SK-N-MC (cell line): Measurements from ENCODE around the gene AOPEP.

Experiments
- DNase-seq: peaks from one replicate; pipeline ENCODE4 v3.0.0-alpha.2; 2011; ENCODE audit warnings: low read depth, low spot score
- H3K27ac ChIP-seq: fragments of 200-600 bp; sonication (generic); 2 replicates; pipeline ENCODE4 v1.5.1; 2016; ENCODE audit warnings: mixed run types
- H3K36me3 ChIP-seq: fragments of 200-600 bp; sonication (generic); 2 replicates; pipeline ENCODE4 v1.6.1; 2017; ENCODE audit warnings: antibody characterized with exemption, low read length, mixed read lengths; ENCODE audit not compliant: insufficient read depth
- H3K4me3 ChIP-seq: fragments of 200-600 bp; sonication (generic); 2 replicates; pipeline ENCODE4 v1.5.1; 2016
- H3K9ac ChIP-seq: fragments of 200-600 bp; sonication (generic); 2 replicates; pipeline ENCODE4 v1.8.0; 2017; ENCODE audit warnings: mixed run types, mixed read lengths; ENCODE audit not compliant: insufficient read length
- H3K9me3 ChIP-seq: fragments of 200-600 bp; sonication (generic); 2 replicates; pipeline ENCODE4 v1.6.1; 2017; ENCODE audit warnings: low read depth, mild to moderate bottlenecking, antibody characterized with exemption, low read length, moderate library complexity, mixed read lengths
- EZH2 ChIP-seq: fragments of 200-600 bp; sonication (generic); IDR thresholded peaks from one replicate; pipeline ENCODE4 v1.6.1; 2017; ENCODE audit warnings: antibody characterized with exemption
- FOXP2 ChIP-seq: optimal IDR thresholded peaks from 2 replicates; pipeline ENCODE3; 2011; ENCODE audit warnings: mild to moderate bottlenecking, moderate library complexity; ENCODE audit not compliant: insufficient read depth; ENCODE audit errors: extremely low read length, control extremely low read depth
- POLR2AphosphoS5 ChIP-seq: IDR thresholded peaks from 2 replicates; pipeline ENCODE4 v1.6.1; 2012; ENCODE audit warnings: mild to moderate bottlenecking, low read depth, low read length, borderline replicate concordance

AOPEP gene

GRCh38 chr9:95115104-95115503 lies 388.6 kb downstream of the AOPEP start:
- no peak for DNase-seq
- Histone ChIP-seq H3K9me3 (no peaks in the 10 kb centered on the region), H3K4me3 (no peak overlapping the region), H3K9ac (no peak overlapping the region), H3K36me3 (no peaks in the 10 kb centered on the region; the same call in 1 of the 2 replicates), H3K27ac (no peak overlapping the region)
- TF ChIP-seq EZH2 = no peak
- TF ChIP-seq FOXP2 = no peak
- TF ChIP-seq POLR2AphosphoS5 = no peak

DNA sequence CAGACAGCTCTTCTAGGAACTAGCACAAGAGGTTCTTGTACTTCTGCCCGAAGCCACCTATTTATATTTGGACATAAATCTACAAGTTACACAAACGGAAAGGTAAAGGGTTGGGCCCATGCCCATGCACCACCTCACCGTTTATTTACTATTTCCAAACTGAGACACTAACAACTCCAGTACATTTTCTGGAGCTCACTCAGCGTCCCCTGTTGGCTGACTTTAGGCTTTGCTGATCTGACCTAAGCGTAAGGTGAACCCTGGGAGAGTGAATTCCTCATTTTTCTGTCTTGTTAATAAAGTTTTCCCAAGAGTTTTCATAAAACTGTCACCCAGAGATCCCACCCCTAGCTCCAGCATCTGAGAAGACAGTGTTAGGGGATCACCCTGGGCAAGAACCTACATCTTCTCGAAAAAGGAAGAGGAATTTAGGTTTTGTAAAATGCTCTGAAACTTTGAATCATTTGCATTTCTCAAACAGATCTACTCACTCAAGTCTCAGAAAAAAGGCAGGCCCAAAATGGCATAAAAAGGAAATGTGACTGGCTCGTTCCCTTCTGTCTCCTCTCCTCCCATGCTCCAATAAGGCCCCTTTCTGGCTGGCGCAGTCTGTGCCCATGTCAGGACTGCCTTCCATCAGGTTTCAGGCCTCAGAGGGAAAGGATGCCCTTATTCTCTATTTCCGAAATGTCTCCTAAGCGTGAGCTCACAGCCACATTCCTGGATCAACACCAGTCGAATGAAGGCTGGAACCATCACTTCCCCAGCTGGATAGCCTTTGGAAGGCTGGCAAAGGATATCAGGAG lies 389.7 kb downstream of the AOPEP start:
- TF ChIP-seq POLR2AphosphoS5 (no peak), EZH2 (no peak), FOXP2 (no peak)
- Histone ChIP-seq H3K36me3 (no peaks in the 10 kb centered on the region; the same call in 1 of the 2 replicates), H3K9ac (no peak overlapping the region), H3K27ac (no peak overlapping the region), H3K4me3 (no peak overlapping the region), H3K9me3 (no peaks in the 10 kb centered on the region)
- DNase-seq = no peak

- no peak for DNase-seq
- H3K27ac ChIP-seq = no peak overlapping the region
- no peak overlapping the region for H3K9ac ChIP-seq
These were observed 390.3 kb downstream of the AOPEP start for GRCh38 chr9:95116808-95117204.

DNA sequence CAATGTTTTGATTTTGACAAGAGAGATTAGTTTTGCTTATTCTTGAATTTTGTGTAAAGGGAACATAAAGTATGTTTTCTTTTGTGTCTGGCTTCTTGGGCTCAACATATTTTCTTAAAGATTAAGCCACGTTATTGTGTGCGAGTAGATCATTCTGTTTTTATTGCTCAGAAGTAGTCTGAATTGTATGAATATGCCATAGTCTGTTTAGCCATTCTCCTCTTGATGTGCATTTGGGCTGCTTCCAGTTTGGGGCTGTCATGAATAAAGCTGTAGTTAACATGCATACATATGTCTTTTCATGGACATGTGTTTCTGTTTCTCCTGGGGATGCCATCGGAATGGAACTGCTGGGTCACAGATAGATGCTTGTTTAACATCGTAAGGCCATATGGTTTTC lies 392.1 kb downstream of the AOPEP start:
- Histone ChIP-seq H3K4me3 (no peak overlapping the region), H3K9ac (no peak overlapping the region), H3K36me3 (no peaks in the 10 kb centered on the region), H3K27ac (no peak overlapping the region), H3K9me3 (no peaks in the 10 kb centered on the region)
- no peak for DNase-seq
- TF ChIP-seq POLR2AphosphoS5 (no peak), EZH2 (no peak), FOXP2 (no peak)

More at GRCh38 chr9:95116808-95117204, 390.3 kb downstream of the AOPEP start:
- no peak overlapping the region for H3K4me3 ChIP-seq
- H3K36me3 ChIP-seq = no peaks in the 10 kb centered on the region; the same call in 1 of the 2 replicates
- no peaks in the 10 kb centered on the region for H3K9me3 ChIP-seq
- TF ChIP-seq POLR2AphosphoS5 = no peak
- TF ChIP-seq EZH2 = no peak
- no peak for TF ChIP-seq FOXP2

- no peak overlapping the region for H3K27ac ChIP-seq
- no peak for TF ChIP-seq EZH2
- TF ChIP-seq FOXP2 = no peak
- no peak for TF ChIP-seq POLR2AphosphoS5
- H3K9me3 ChIP-seq = no peaks in the 10 kb centered on the region
- H3K4me3 ChIP-seq = no peak overlapping the region
- no peak for DNase-seq
- H3K36me3 ChIP-seq = no peaks in the 10 kb centered on the region
- H3K9ac ChIP-seq = no peak overlapping the region
These were observed 394.4 kb downstream of the AOPEP start for GRCh38 chr9:95120781-95121370.

DNA sequence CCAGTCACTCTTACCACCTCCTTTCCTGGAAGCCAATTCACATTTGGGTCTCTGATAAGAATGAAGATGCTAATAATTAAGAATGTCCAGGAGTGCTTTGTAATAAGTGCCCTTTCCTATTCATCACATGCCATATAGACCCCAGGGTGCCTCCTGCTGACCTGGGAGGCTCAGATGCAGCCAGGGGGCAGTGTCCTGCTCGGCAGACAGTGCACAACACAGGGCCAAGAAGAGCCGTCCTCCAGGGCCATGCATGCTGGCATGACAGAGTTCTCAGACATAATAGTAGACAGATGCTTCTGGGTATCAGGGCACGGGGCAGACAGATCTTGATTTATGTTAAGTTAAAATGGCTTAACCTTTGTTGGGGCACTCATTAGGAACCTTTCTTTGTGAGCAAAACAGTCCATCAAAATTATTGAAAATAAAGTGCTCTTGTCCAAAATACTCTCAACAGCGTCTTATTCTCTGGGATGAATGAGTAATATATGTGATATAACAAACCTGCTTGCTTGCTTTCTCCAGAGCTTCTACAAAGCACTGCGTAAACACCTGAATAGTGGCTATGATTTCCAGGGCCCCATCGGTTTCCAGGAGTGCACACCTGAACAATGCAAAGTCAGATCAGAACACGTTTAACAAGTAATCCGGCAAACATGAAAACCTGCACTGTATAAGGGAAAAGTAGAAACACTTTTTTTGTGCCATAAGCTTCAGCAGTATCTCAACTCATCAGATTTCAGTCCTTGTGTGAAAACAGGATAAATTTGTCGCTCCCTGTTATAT lies 398.3 kb downstream of the AOPEP start:
- H3K36me3 ChIP-seq = no peaks in the 10 kb centered on the region
- H3K9me3 ChIP-seq = no peaks in the 10 kb centered on the region
- no peak overlapping the region for H3K9ac ChIP-seq
- no peak for DNase-seq
- H3K27ac ChIP-seq = no peak overlapping the region
- H3K4me3 ChIP-seq = no peak overlapping the region
- no peak for TF ChIP-seq FOXP2
- no peak for TF ChIP-seq POLR2AphosphoS5
- TF ChIP-seq EZH2 = no peak

DNA sequence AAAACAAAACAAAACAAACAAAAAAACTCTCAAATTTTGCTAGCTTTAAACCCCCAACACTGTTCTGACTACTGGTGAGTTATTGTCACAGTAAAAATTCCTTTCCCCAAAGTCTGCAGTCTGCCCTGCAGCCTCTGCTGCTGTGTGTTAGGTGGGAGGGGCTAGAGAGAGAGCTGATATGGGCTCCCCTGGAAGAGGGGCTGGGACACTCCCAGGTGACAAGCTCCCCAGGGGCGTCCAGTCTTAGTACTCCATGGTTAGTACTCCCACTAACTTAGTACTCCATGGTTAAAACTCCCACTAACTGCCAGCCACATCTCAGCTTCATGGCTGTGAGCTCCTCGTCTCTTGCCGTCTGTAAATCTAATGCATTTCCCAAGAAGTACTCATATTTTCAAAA lies 399.2 kb downstream of the AOPEP start:
- Histone ChIP-seq H3K9ac (no peak overlapping the region), H3K36me3 (no peaks in the 10 kb centered on the region), H3K4me3 (no peak overlapping the region), H3K9me3 (no peaks in the 10 kb centered on the region), H3K27ac (no peak overlapping the region)
- TF ChIP-seq FOXP2 = no peak
- no peak for TF ChIP-seq EZH2
- no peak for TF ChIP-seq POLR2AphosphoS5
- DNase-seq = no peak

DNA sequence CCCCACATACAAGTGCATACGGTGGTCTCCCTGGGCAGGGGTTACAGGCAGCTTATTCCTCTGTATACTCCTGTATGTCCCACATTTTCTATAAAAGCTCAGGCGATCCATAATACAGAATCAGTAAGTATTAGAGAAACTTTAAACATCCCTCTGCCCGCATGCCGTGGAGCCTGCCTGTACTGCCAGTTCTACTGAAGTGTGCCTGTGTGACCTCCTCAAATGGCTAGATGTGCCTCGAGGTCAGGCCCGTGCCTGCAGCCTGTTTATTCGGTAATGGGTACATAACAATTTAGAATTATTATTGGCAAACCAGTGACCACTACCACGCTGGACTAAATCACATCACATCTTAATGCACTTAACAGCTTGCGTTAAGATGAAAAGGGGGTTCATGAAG lies 400.2 kb downstream of the AOPEP start:
- no peak for TF ChIP-seq FOXP2
- no peak for TF ChIP-seq POLR2AphosphoS5
- TF ChIP-seq EZH2 = no peak
- Histone ChIP-seq H3K9ac (no peak overlapping the region), H3K36me3 (no peaks in the 10 kb centered on the region), H3K9me3 (no peaks in the 10 kb centered on the region), H3K27ac (no peak overlapping the region), H3K4me3 (no peak overlapping the region)
- DNase-seq = no peak
